Osteocyte (in vitro differentiated cells): ENCODE measurements around the gene SCARB2. TPM values are rescaled to one million over a fixed set of nuclear protein-coding genes. Genes with fewer than 3 reads are reported as not detected.
A peak's percentile ranks its signal among the peaks of the same experiment; 100 is the strongest.

Source experiments
- DNase-seq: peaks from one replicate; pipeline ENCODE4 v3.0.0; 2021; ENCODE audit warnings: mixed read lengths; ENCODE audit not compliant: unreplicated experiment; ENCODE audit errors: extremely low spot score
- H3K27ac Mint-ChIP-seq: one replicate; pipeline ENCODE4 v1.8.0; 2021; ENCODE audit warnings: mild to moderate bottlenecking, mixed read lengths; ENCODE audit not compliant: unreplicated experiment
- H3K27me3 Mint-ChIP-seq: one replicate; pipeline ENCODE4 v1.8.0; 2021; ENCODE audit warnings: mixed read lengths; ENCODE audit not compliant: unreplicated experiment
- H3K36me3 Mint-ChIP-seq: one replicate; pipeline ENCODE4 v1.8.0; 2021; ENCODE audit warnings: mixed read lengths; ENCODE audit not compliant: unreplicated experiment
- H3K4me1 Mint-ChIP-seq: one replicate; pipeline ENCODE4 v1.8.0; 2021; ENCODE audit warnings: mixed read lengths; ENCODE audit not compliant: unreplicated experiment
- H3K4me3 Mint-ChIP-seq: one replicate; pipeline ENCODE4 v1.8.0; 2021; ENCODE audit warnings: mild to moderate bottlenecking, moderate library complexity, mixed read lengths; ENCODE audit not compliant: unreplicated experiment
- H3K9me3 Mint-ChIP-seq: one replicate; pipeline ENCODE4 v1.8.0; 2021; ENCODE audit warnings: mixed read lengths; ENCODE audit not compliant: unreplicated experiment
- total RNA-seq: library from RNA; stranded (reverse); gene quantifications from 2 replicates; pipeline ENCODE4 v1.2.1, GENCODE V29; 2021
- TF ChIP-seq, protein P1 (sequence below): fragments of 200-600 bp; sonication (generic); IDR thresholded peaks from 2 replicates; pipeline ENCODE4 v1.5.0; 2021; ENCODE audit warnings: antibody characterized with exemption, mild to moderate bottlenecking, moderate library complexity

SCARB2 gene
- total RNA-seq, 1 donor from 2014 or later, result 179 TPM

GRCh38 chr4:76187152-76187551 is 26.5 kb downstream of the SCARB2 start:
- no peak overlapping the region for H3K4me3 Mint-ChIP-seq
- no peak for DNase-seq
- H3K27me3 Mint-ChIP-seq, result no peaks in the 10 kb centered on the region
- H3K4me1 Mint-ChIP-seq, result peaks cover 10% of the 10 kb centered on the region
- H3K36me3 Mint-ChIP-seq, result peaks cover 31% of the 10 kb centered on the region
- TF ChIP-seq, protein P1, sequence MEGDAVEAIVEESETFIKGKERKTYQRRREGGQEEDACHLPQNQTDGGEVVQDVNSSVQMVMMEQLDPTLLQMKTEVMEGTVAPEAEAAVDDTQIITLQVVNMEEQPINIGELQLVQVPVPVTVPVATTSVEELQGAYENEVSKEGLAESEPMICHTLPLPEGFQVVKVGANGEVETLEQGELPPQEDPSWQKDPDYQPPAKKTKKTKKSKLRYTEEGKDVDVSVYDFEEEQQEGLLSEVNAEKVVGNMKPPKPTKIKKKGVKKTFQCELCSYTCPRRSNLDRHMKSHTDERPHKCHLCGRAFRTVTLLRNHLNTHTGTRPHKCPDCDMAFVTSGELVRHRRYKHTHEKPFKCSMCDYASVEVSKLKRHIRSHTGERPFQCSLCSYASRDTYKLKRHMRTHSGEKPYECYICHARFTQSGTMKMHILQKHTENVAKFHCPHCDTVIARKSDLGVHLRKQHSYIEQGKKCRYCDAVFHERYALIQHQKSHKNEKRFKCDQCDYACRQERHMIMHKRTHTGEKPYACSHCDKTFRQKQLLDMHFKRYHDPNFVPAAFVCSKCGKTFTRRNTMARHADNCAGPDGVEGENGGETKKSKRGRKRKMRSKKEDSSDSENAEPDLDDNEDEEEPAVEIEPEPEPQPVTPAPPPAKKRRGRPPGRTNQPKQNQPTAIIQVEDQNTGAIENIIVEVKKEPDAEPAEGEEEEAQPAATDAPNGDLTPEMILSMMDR, result no peak
- H3K27ac Mint-ChIP-seq, result no peak overlapping the region
- H3K9me3 Mint-ChIP-seq, result no peaks in the 10 kb centered on the region

- Mint-ChIP-seq H3K9me3 (no peaks in the 10 kb centered on the region), H3K27ac (no peak overlapping the region), H3K4me3 (no peak overlapping the region), H3K36me3 (peaks cover 19% of the 10 kb centered on the region), H3K27me3 (no peaks in the 10 kb centered on the region), H3K4me1 (peaks cover 10% of the 10 kb centered on the region)
- DNase-seq, result no peak
- TF ChIP-seq, protein P1, result no peak
Measured at GRCh38 chr4:76182463-76182862, 31.2 kb downstream of the SCARB2 start.

DNA sequence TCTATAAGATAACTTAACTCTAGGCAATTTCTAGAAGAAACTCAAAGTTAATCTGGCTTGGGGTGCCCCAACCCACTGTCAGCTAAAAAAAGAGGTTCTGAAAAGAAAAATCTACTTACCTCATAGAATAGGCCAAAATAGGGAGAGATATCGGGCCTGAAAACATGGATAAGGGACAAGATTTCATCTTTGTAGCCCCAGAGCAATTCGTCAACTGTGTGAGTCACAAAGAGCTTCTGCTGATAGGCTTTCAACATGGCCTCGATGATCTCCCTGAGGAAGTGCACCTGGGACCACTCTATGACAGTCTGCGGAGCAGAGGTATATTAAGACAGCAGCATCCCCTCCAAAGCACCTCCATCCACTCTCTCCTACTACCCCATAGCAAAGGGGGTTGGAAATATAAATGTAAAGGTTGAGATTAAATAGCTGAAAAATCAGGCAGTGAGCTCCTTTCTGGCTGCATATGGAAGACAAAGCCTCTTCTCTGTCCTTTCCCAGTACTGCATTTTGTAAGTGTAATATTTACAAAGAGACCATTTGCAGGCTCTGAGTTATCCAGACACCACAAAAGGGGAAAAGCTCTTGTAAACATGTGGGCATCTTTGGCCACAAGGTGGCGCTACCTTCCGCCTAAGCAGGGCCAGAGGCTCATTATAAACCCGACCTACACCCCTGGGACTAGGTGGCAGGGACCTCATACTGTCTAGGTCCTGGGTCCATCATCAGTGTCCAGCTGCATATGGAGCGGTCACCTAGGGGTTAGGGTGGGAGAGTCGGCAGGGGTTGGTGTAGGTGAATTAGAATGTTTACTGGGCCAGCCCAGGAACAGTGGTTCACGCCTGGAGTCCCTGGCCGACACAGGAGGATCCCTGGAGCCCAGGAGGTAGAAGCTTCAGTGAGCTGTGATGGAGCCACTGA is 34.0 kb downstream of the SCARB2 start:
- no peak overlapping the region for H3K27ac Mint-ChIP-seq
- TF ChIP-seq, protein P1, result peak; percentile 93
- no peak overlapping the region for H3K4me3 Mint-ChIP-seq
- H3K9me3 Mint-ChIP-seq, result no peaks in the 10 kb centered on the region
- peaks cover 6% of the 10 kb centered on the region for H3K4me1 Mint-ChIP-seq
- no peaks in the 10 kb centered on the region for H3K27me3 Mint-ChIP-seq
- peak; percentile 90 for DNase-seq
- H3K36me3 Mint-ChIP-seq, result peaks cover 15% of the 10 kb centered on the region

GRCh38 chr4:76178296-76178695 is 35.3 kb downstream of the SCARB2 start:
- H3K36me3 Mint-ChIP-seq, result peaks cover 20% of the 10 kb centered on the region
- TF ChIP-seq, protein P1, result no peak
- peaks cover 6% of the 10 kb centered on the region for H3K4me1 Mint-ChIP-seq
- H3K4me3 Mint-ChIP-seq, result no peak overlapping the region
- H3K27ac Mint-ChIP-seq, result no peak overlapping the region
- DNase-seq, result no peak
- no peaks in the 10 kb centered on the region for H3K9me3 Mint-ChIP-seq
- H3K27me3 Mint-ChIP-seq, result no peaks in the 10 kb centered on the region

DNA sequence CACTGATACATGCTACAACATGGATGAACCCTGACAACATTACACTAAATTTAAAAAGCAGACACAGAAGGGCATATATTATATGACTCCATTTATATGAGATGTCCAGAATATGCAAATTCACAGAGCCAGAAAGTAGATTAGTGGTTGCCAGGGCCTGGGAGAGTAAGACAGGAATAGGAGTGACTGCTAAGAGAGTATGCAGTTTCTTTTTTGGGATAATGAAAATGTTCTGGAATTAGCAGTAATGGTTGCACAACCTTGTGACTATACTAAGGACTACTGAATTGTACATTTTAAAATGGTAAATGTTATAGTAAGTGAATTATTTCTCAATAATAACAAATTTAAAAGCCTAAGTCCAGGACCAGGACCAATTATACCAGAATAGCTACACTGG is 35.9 kb downstream of the SCARB2 start:
- Mint-ChIP-seq H3K9me3 (no peaks in the 10 kb centered on the region), H3K4me1 (peaks cover 6% of the 10 kb centered on the region), H3K36me3 (peaks cover 24% of the 10 kb centered on the region), H3K27ac (no peak overlapping the region), H3K4me3 (no peak overlapping the region), H3K27me3 (no peaks in the 10 kb centered on the region)
- no peak for DNase-seq
- TF ChIP-seq, protein P1, result no peak
